OCI-LY7 (cell line): ENCODE measurements around the gene APEH. TPM values are rescaled to one million over a fixed set of nuclear protein-coding genes. Genes with fewer than 3 reads are reported as not detected.
A peak's percentile ranks its signal among the peaks of the same experiment; 100 is the strongest.

Experiments
- BruUV-seq: library from RNA; stranded (reverse); fragments of 400-500 nt; replicated peaks from 2 replicates; lab custom pipeline; 2021; lab: Mats Ljungman, UMichigan
- CTCF ChIA-PET: fragments of 300-600 bp; sonication (Branson Sonifier 250); formaldehyde crosslinking; loops from one replicate; lab custom pipeline; 2022; ENCODE audit warnings: antibody characterized with exemption; ENCODE audit not compliant: unreplicated experiment; lab: Charles Lee
- POLR2A ChIA-PET: fragments of 300-600 bp; sonication (Branson Sonifier 250); formaldehyde crosslinking; loops from one replicate; lab custom pipeline; 2022; ENCODE audit warnings: antibody characterized with exemption; lab: Charles Lee
- DNase-seq: peaks from one replicate; pipeline ENCODE4 v3.0.0-alpha.2; 2015; ENCODE audit warnings: low spot score
- H2AFZ ChIP-seq: fragments of 200-600 bp; sonication (generic), shearing (Covaris generic); 2 replicates; pipeline ENCODE4 v1.6.1; 2014; ENCODE audit warnings: mild to moderate bottlenecking, antibody characterized with exemption, low read length, moderate library complexity
- H3K27ac ChIP-seq: fragments of 200-600 bp; sonication (generic); 2 replicates; pipeline ENCODE4 v1.5.1; 2014; ENCODE audit warnings: mixed run types, low read depth, mild to moderate bottlenecking, moderate library complexity, low read length, inconsistent platforms; ENCODE audit not compliant: poor library complexity, severe bottlenecking
- H3K36me3 ChIP-seq: fragments of 200-600 bp; sonication (generic); 2 replicates; pipeline ENCODE4 v1.6.1; 2014; ENCODE audit warnings: mild to moderate bottlenecking, antibody characterized with exemption, low read length, moderate library complexity, mixed read lengths; ENCODE audit not compliant: insufficient read depth
- H3K4me1 ChIP-seq: fragments of 200-600 bp; sonication (generic); 2 replicates; pipeline ENCODE4 v1.5.1; 2014; ENCODE audit warnings: mild to moderate bottlenecking, low read length; ENCODE audit not compliant: insufficient read depth, poor library complexity, severe bottlenecking
- H3K4me2 ChIP-seq: fragments of 200-600 bp; sonication (generic); 2 replicates; pipeline ENCODE4 v1.6.1; 2014; ENCODE audit warnings: mild to moderate bottlenecking, low read length
- H3K4me3 ChIP-seq: fragments of 200-600 bp; sonication (generic); 2 replicates; pipeline ENCODE4 v1.5.1; 2014; ENCODE audit warnings: mild to moderate bottlenecking, low read depth, low read length; ENCODE audit not compliant: poor library complexity, severe bottlenecking
- H3K79me2 ChIP-seq: fragments of 200-600 bp; sonication (generic); 2 replicates; pipeline ENCODE4 v1.6.1; 2016; ENCODE audit warnings: low read depth, mild to moderate bottlenecking, low read length, moderate library complexity, mixed read lengths; ENCODE audit not compliant: insufficient read depth
- H3K9me2 ChIP-seq: fragments of 200-600 bp; sonication (generic); 2 replicates; pipeline ENCODE4 v1.6.1; 2016; ENCODE audit warnings: mild to moderate bottlenecking, low read length, mixed read lengths; ENCODE audit not compliant: insufficient read depth
- H3K9me3 ChIP-seq: fragments of 200-600 bp; sonication (generic); 2 replicates; pipeline ENCODE4 v1.6.1; 2014; ENCODE audit warnings: mild to moderate bottlenecking, mixed run types, low read length, mixed read lengths
- H4K20me1 ChIP-seq: fragments of 200-600 bp; sonication (generic); 2 replicates; pipeline ENCODE4 v1.6.1; 2014; ENCODE audit warnings: mild to moderate bottlenecking, antibody characterized with exemption, low read length, moderate library complexity, mixed read lengths; ENCODE audit not compliant: insufficient read depth
- CTCF ChIP-seq: fragments of 200-600 bp; sonication (generic); conservative IDR thresholded peaks from 2 replicates; pipeline ENCODE4 v1.5.1; 2014; ENCODE audit warnings: mild to moderate bottlenecking, antibody characterized with exemption, low read length, moderate library complexity, mixed read lengths
- EZH2phosphoT487 ChIP-seq: fragments of 200-600 bp; sonication (generic); IDR thresholded peaks from 2 replicates; pipeline ENCODE4 v1.6.1; 2018; ENCODE audit warnings: low read depth, borderline replicate concordance, mild to moderate bottlenecking, mixed run types, antibody characterized with exemption, low read length, moderate library complexity, mixed read lengths
- intact Hi-C: fragments of 100-400 bp; cut with micrococcal nuclease; formaldehyde crosslinking; loops from one replicate; pipeline ENCODE4 v1.10.0; 2022; ENCODE audit not compliant: unreplicated experiment
- total RNA-seq, 2 experiments: library from RNA; depleted of rRNA in 1 of 2; stranded (reverse); fragments of >200 nt in 1 of 2; shearing (Covaris generic) in 1 of 2; gene quantifications; 2 replicates each; pipeline ENCODE4 v1.2.3, GENCODE V29; 2014 to 2022

The APEH gene
- total RNA-seq, 2 experiments from 2014 or later, result 112 to 132 TPM

- peak overlapping the region; percentile 57 for H3K4me2 ChIP-seq
- H3K9me3 ChIP-seq, result no peaks in the 10 kb centered on the region
- H3K79me2 ChIP-seq, result peaks cover 13% of the 10 kb centered on the region; the same call in 1 of the 2 replicates
- TF ChIP-seq EZH2phosphoT487, result no peak
- TF ChIP-seq CTCF, result no peak
- H3K36me3 ChIP-seq, result peaks cover 58% of the 10 kb centered on the region
- BruUV-seq, result no TSS peak
- CTCF ChIA-PET, result no interaction called here
- H3K4me3 ChIP-seq, result no peak overlapping the region
- no peak overlapping the region for H2AFZ ChIP-seq
- peak overlapping the region; percentile 78 for H3K27ac ChIP-seq
- H3K4me1 ChIP-seq, result peaks cover 45% of the 10 kb centered on the region
- H4K20me1 ChIP-seq, result no peaks in the 10 kb centered on the region
- intact Hi-C loops, result loop anchor here (2.0 kb wide), 1 partner anchor 61 kb away; the partner anchor contains the start of gene IP6K1
- H3K9me2 ChIP-seq, result no peaks in the 10 kb centered on the region
- DNase-seq, result no peak
- POLR2A ChIA-PET, result interaction anchor here (0.6 to 0.7 kb wide), 3 partner anchors 58 to 430 kb away, joined by 3 read pairs; partner anchors contain the start of gene IP6K1
Observed at GRCh38 chr3:49725906-49726681, 51.9 kb downstream of the APEH start.

GRCh38 chr3:49727154-49727923 lies 53.2 kb downstream of the APEH start:
- H3K36me3 ChIP-seq, result peaks cover 58% of the 10 kb centered on the region
- CTCF ChIA-PET, result no interaction called here
- BruUV-seq, result no TSS peak
- peak overlapping the region; percentile 57 for H3K4me2 ChIP-seq
- H2AFZ ChIP-seq, result peak overlapping the region; percentile 39; the same call in 1 of the 2 replicates
- H3K79me2 ChIP-seq, result peaks cover 13% of the 10 kb centered on the region; the same call in 1 of the 2 replicates
- DNase-seq, result peak; percentile 87
- H3K27ac ChIP-seq, result peak overlapping the region; percentile 78
- no peak for TF ChIP-seq CTCF
- no peak for TF ChIP-seq EZH2phosphoT487
- H4K20me1 ChIP-seq, result no peaks in the 10 kb centered on the region
- peak overlapping the region; percentile 33 for H3K4me3 ChIP-seq
- POLR2A ChIA-PET, result no interaction called here
- intact Hi-C loops, result no loop called here
- H3K9me3 ChIP-seq, result no peaks in the 10 kb centered on the region
- peaks cover 45% of the 10 kb centered on the region for H3K4me1 ChIP-seq
- H3K9me2 ChIP-seq, result no peaks in the 10 kb centered on the region
